SK-N-SH treated with all-trans-retinoic acid at 6 μM for 48 hours (cell line): Measurements from ENCODE around the gene EMSY.

ENCODE experiments used
- ARNTL ChIP-seq: fragments of 450-650 bp; formaldehyde crosslinking; IDR thresholded peaks from 2 replicates; pipeline ENCODE4 v1.5.0; 2020; ENCODE audit warnings: low read depth, mild to moderate bottlenecking, moderate library complexity, borderline replicate concordance
- CSRNP3 ChIP-seq: fragments of 250-450 bp; sonication (Bioruptor Pico); IDR thresholded peaks from 2 replicates; pipeline ENCODE4 v1.5.1; 2021; ENCODE audit warnings: mild to moderate bottlenecking, moderate library complexity
- GLIS3 ChIP-seq: fragments of 250-450 bp; sonication (Bioruptor Pico); IDR thresholded peaks from 2 replicates; pipeline ENCODE4 v1.5.0; 2020; ENCODE audit warnings: mild to moderate bottlenecking, moderate library complexity
- OSR1 ChIP-seq: fragments of 250-450 bp; sonication (Bioruptor Pico); IDR thresholded peaks from 2 replicates; pipeline ENCODE4 v1.8.0; 2022; ENCODE audit warnings: moderate library complexity, mild to moderate bottlenecking, inconsistent platforms
- PATZ1 ChIP-seq: fragments of 250-450 bp; sonication (Bioruptor Pico); IDR thresholded peaks from 2 replicates; pipeline ENCODE4 v1.8.0; 2020; ENCODE audit warnings: mild to moderate bottlenecking, moderate library complexity, borderline replicate concordance
- POU6F1 ChIP-seq: fragments of 250-450 bp; sonication (Bioruptor Pico); IDR thresholded peaks from 2 replicates; pipeline ENCODE4 v1.8.0; 2021; ENCODE audit warnings: low read depth, mild to moderate bottlenecking, moderate library complexity, borderline replicate concordance
- RARB ChIP-seq: fragments of 250-450 bp; sonication (Bioruptor Pico); IDR thresholded peaks from 2 replicates; pipeline ENCODE4 v1.8.0; 2021; ENCODE audit warnings: mild to moderate bottlenecking, moderate library complexity
- TOX ChIP-seq: fragments of 250-450 bp; sonication (Bioruptor Pico); IDR thresholded peaks from 2 replicates; pipeline ENCODE4 v1.8.0; 2021; ENCODE audit warnings: mild to moderate bottlenecking, moderate library complexity, borderline replicate concordance
- TSHZ2 ChIP-seq: fragments of 250-450 bp; sonication (Bioruptor Pico); IDR thresholded peaks from 2 replicates; pipeline ENCODE4 v1.5.0; 2020; ENCODE audit warnings: mild to moderate bottlenecking, moderate library complexity
- ZC3H10 ChIP-seq: fragments of 250-450 bp; sonication (Bioruptor Pico); IDR thresholded peaks from 2 replicates; pipeline ENCODE4 v1.5.1; 2021; ENCODE audit warnings: mild to moderate bottlenecking, moderate library complexity
- ZFP3 ChIP-seq: fragments of 250-450 bp; sonication (Bioruptor Pico); IDR thresholded peaks from 2 replicates; pipeline ENCODE4 v1.5.0; 2020; ENCODE audit warnings: mild to moderate bottlenecking, moderate library complexity
- ZFP30 ChIP-seq: fragments of 450-650 bp; formaldehyde crosslinking; IDR thresholded peaks from 2 replicates; pipeline ENCODE4 v1.5.0; 2022; ENCODE audit warnings: mild to moderate bottlenecking, moderate library complexity
- ZNF565 ChIP-seq: fragments of 450-650 bp; formaldehyde crosslinking; conservative IDR thresholded peaks from 2 replicates; pipeline ENCODE4 v1.5.0; 2020; ENCODE audit warnings: low read depth, mild to moderate bottlenecking, moderate library complexity

- TF ChIP-seq CSRNP3 (CRISPR knock-in tag) (no peak), ARNTL (CRISPR knock-in tag) (no peak), PATZ1 (CRISPR knock-in tag) (no peak), RARB (CRISPR knock-in tag) (no peak), ZNF565 (CRISPR knock-in tag) (no peak), OSR1 (CRISPR knock-in tag) (no peak), ZC3H10 (CRISPR knock-in tag) (no peak), ZFP30 (no peak), TSHZ2 (CRISPR knock-in tag) (no peak), GLIS3 (no peak), POU6F1 (CRISPR knock-in tag) (no peak), TOX (CRISPR knock-in tag) (no peak), ZFP3 (CRISPR knock-in tag) (no peak)
Measured at GRCh38 chr11:76426660-76427059, 18.2 kb upstream of the EMSY start.
